NCI-H748 treated with DMSO at 0.1 percent for 48 hours (cell line): ENCODE measurements around the gene LST1.

Experiments
- DNase-seq: peaks from one replicate; lab custom pipeline; 2025; lab: John Stamatoyannopoulos, UW

LST1 gene

GRCh38 chr6:31559958-31560696 lies 25.9 kb upstream of the LST1 start:
- no peak for DNase-seq

DNA sequence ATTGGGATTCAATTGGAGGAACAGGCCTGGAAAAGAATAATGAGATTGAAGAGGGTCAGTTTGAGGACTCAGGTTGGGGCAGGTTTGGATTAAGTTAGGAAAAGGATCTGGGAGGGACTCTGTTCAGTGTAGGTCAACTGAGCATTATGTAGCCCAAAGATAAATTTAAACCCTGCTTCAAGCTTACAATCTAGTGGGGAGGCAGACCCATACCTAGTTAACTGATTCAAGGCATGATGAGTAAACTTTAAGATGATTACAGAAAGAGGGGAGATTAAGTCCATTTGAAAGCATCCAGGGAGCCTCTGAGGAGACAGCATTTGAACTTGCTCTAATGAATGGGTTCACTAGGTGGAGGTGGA lies 25.4 kb upstream of the LST1 start:
- DNase-seq: no peak

DNA sequence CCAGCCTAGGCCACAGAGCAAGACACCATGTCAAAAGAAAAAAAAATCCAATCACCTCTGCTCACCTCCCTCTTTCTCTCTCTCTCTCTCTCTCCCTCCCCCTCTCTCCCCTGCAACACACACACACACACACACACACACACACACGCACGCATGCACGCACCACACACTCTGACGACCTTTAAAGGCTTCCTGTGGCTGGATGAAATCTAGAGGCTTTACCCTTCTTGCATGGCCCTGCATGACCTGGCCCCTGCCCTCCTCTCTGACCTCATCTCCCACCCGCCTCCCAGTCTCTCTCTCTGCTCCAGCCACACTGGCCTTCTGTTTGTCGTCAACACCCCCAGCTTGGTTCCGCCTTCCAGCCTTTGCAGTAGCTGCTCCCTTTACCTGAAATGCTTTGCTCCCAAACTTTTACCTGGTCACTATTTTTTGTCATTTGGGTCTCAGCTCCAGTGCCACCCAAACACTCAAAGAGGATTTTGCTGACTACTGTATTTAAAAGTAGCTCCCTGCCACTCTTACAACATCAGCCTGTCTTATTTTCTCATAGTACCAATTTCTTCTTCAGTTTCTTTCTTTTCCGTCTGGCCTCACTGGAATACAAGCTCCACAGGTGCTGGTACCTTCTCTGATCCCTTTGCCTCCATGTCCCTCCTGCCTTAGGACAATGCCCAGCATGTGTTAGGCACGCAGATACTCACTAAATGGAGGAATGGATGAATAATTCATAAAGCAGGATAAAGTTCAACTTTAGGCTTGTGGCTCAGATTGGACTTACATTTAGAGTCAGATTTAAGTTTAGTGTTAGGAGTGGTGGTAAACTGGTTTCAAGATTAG lies 18.3 kb upstream of the LST1 start:
- DNase-seq: no peak

DNA sequence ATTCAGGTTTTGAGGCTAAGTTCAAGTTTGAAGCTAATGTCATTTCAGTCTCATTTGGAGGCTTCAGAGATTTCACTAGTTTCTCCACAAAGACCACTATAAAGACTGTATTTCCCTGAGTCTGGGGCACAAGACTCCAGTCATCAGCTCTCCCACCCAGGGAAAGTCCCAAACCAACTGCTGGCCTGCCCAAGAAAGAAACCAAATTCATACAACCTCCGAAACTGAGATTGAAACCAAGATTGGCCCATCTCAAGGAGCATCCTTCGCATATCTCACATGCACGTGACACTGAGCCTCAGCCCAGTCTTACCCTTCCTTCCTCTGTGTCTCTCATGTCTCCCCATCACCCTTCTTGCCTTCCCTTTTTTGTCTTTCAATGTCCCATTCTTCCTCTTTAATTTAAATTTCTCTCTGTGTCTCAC lies 17.5 kb upstream of the LST1 start:
- DNase-seq: no peak

DNA sequence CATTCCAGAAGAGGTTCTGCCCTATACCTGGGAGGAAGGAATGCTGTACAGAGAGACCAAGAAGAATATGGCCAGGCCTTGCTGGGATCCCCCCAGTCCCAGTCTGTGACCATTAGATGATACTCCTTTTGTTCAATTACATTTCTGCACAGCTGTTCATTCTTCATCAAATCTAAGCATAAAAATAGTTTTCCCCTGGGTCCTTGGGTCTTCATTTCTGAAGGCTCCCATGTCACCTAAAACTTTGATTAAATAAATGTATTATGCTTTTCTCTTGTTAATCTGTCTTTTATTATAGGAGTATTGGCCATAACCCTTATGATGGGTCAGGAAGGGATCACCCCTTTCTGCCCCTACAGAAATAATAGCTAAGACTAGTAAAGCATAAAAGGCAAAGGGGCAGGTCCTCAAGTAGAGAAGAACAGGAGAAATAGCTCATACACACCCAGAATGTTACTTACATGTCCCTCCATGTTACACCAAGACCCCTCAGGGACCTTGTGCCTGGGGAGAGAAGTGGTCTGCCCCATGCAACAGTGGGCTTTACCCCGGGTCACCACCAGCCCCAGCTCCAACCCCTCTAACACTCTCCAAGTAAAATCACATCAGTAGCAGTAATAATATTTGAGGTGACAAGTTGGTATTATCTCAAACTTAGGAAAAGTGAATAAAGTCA lies 16.1 kb upstream of the LST1 start:
- DNase-seq: no peak

DNA sequence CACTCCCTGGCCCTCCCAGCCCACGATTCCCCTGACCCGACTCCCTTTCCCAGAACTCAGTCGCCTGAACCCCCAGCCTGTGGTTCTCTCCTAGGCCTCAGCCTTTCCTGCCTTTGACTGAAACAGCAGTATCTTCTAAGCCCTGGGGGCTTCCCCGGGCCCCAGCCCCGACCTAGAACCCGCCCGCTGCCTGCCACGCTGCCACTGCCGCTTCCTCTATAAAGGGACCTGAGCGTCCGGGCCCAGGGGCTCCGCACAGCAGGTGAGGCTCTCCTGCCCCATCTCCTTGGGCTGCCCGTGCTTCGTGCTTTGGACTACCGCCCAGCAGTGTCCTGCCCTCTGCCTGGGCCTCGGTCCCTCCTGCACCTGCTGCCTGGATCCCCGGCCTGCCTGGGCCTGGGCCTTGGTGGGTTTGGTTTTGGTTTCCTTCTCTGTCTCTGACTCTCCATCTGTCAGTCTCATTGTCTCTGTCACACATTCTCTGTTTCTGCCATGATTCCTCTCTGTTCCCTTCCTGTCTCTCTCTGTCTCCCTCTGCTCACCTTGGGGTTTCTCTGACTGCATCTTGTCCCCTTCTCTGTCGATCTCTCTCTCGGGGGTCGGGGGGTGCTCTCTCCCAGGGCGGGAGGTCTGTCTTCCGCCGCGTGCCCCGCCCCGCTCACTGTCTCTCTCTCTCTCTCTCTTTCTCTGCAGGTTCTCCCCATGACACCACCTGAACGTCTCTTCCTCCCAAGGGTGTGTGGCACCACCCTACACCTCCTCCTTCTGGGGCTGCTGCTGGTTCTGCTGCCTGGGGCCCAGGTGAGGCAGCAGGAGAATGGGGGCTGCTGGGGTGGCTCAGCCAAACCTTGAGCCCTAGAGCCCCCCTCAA lies 13.8 kb upstream of the LST1 start, which contains the start of gene LTA:
Gene LTA, plus strand, starts transcription at position 249 of the 871 bp plus-strand sequence. Its CDS starts 454 bp downstream, at position 703.
- no peak for DNase-seq

DNA sequence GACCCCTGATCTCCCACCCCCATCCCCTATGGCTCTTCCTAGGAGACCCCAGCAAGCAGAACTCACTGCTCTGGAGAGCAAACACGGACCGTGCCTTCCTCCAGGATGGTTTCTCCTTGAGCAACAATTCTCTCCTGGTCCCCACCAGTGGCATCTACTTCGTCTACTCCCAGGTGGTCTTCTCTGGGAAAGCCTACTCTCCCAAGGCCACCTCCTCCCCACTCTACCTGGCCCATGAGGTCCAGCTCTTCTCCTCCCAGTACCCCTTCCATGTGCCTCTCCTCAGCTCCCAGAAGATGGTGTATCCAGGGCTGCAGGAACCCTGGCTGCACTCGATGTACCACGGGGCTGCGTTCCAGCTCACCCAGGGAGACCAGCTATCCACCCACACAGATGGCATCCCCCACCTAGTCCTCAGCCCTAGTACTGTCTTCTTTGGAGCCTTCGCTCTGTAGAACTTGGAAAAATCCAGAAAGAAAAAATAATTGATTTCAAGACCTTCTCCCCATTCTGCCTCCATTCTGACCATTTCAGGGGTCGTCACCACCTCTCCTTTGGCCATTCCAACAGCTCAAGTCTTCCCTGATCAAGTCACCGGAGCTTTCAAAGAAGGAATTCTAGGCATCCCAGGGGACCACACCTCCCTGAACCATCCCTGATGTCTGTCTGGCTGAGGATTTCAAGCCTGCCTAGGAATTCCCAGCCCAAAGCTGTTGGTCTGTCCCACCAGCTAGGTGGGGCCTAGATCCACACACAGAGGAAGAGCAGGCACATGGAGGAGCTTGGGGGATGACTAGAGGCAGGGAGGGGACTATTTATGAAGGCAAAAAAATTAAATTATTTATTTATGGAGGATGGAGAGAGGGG lies 12.6 kb upstream of the LST1 start:
- no peak for DNase-seq

DNA sequence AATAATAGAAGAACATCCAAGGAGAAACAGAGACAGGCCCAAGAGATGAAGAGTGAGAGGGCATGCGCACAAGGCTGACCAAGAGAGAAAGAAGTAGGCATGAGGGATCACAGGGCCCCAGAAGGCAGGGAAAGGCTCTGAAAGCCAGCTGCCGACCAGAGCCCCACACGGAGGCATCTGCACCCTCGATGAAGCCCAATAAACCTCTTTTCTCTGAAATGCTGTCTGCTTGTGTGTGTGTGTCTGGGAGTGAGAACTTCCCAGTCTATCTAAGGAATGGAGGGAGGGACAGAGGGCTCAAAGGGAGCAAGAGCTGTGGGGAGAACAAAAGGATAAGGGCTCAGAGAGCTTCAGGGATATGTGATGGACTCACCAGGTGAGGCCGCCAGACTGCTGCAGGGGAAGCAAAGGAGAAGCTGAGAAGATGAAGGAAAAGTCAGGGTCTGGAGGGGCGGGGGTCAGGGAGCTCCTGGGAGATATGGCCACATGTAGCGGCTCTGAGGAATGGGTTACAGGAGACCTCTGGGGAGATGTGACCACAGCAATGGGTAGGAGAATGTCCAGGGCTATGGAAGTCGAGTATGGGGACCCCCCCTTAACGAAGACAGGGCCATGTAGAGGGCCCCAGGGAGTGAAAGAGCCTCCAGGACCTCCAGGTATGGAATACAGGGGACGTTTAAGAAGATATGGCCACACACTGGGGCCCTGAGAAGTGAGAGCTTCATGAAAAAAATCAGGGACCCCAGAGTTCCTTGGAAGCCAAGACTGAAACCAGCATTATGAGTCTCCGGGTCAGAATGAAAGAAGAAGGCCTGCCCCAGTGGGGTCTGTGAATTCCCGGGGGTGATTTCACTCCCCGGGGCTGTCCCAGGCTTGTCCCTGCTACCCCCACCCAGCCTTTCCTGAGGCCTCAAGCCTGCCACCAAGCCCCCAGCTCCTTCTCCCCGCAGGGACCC lies 11.7 kb upstream of the LST1 start:
- no peak for DNase-seq

- DNase-seq: no peak
These were observed 10.7 kb upstream of the LST1 start, which contains the start of gene TNF for GRCh38 chr6:31575335-31575901. TNF (plus strand) TSS chr6:31575565; CDS start chr6:31575742, 177 bp downstream.

GRCh38 chr6:31575952-31576685 lies 10.0 kb upstream of the LST1 start:
- no peak for DNase-seq

DNA sequence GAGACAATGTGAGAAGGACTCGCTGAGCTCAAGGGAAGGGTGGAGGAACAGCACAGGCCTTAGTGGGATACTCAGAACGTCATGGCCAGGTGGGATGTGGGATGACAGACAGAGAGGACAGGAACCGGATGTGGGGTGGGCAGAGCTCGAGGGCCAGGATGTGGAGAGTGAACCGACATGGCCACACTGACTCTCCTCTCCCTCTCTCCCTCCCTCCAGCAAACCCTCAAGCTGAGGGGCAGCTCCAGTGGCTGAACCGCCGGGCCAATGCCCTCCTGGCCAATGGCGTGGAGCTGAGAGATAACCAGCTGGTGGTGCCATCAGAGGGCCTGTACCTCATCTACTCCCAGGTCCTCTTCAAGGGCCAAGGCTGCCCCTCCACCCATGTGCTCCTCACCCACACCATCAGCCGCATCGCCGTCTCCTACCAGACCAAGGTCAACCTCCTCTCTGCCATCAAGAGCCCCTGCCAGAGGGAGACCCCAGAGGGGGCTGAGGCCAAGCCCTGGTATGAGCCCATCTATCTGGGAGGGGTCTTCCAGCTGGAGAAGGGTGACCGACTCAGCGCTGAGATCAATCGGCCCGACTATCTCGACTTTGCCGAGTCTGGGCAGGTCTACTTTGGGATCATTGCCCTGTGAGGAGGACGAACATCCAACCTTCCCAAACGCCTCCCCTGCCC lies 9.0 kb upstream of the LST1 start:
- DNase-seq: no peak

DNA sequence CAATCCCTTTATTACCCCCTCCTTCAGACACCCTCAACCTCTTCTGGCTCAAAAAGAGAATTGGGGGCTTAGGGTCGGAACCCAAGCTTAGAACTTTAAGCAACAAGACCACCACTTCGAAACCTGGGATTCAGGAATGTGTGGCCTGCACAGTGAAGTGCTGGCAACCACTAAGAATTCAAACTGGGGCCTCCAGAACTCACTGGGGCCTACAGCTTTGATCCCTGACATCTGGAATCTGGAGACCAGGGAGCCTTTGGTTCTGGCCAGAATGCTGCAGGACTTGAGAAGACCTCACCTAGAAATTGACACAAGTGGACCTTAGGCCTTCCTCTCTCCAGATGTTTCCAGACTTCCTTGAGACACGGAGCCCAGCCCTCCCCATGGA lies 8.5 kb upstream of the LST1 start:
- DNase-seq: no peak

- DNase-seq: no peak
These were observed 7.6 kb upstream of the LST1 start for GRCh38 chr6:31578184-31579118.

- no peak for DNase-seq
These were observed 7.0 kb upstream of the LST1 start for GRCh38 chr6:31579119-31579505.

- DNase-seq: no peak
These were observed 6.3 kb upstream of the LST1 start for GRCh38 chr6:31579546-31580437.

DNA sequence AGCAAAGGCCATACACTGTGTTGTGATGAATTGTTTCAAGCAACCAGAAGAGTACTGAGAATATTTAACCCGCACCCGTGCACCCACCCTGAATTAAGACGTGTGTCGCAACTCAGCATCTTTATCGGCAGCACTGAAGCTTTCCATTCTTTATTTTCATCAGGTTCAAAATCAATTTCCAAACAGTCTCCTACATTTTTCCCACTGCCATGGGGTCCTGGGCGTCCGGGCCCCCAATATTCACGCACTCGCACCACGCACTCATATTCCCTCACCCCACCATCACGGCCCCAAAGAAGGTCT lies 5.7 kb upstream of the LST1 start:
- no peak for DNase-seq
